ENCODE results near the gene ORC2. TPM values are rescaled to one million over a fixed set of nuclear protein-coding genes. Genes with fewer than 3 reads are reported as not detected.
A peak's percentile ranks its signal among the peaks of the same experiment; 100 is the strongest.
"Not testable (repeated sequence)": the region's sequence is repeated elsewhere in the genome, so short reads cannot be mapped to it uniquely, and the experiment has no call there.

Gene ORC2
- 13.9 and 16.9 TPM in 2 replicates for total RNA-seq

DNA sequence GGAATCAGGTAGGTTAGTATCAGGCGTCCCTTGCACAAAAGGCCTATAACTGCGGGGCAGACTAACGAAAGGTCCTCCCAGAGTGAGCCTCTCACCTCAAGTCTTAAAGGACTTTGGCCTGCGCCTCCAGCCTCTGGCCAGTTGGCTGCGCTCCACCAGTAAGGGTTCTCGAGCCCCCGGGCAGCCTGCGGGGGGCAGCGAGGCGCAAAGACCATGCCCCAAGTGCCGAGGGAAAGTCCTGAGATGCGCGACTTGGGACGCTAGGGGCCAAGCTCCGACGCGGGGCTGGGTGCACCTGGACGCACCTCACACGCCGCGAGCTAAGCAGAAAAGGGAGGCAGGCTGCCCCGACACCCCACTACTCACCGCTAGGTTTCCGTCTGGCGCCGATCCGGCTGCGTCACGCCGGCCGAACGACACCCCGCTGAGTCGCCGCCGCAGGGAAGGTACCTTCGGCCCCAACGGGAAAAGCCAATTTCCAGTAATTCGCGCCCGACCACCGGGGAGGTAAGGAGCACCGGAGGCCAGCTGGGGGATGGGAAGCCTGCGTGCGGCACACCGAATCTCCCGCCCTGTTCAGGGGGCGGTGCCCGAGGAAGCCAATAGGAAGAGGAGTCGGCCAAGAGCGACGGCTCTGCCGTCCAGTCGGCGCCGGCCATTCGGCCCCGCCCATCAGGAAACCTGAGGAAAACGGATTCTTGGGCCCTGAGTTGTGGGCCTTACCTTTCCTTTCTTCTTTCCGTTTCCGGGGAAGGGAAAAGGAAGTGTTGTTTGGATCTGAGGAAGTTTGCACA lies at the start of gene ORC2:
Gene ORC2 (minus strand): TSS at position 537 of the 794 bp plus-strand sequence. CDS start 5,537 bp downstream, outside the sequence.
- peak; percentile 93 to 95 for DNase-seq (ENCODE audit: low read depth in 2 of 2)

GRCh38 chr2:201008296-201008829 lies 44.9 kb upstream of the ORC2 start:
- DNase-seq (ENCODE audit: low read depth in 2 of 2), result no peak

GRCh38 chr2:201007584-201007998 lies 44.1 kb upstream of the ORC2 start:
- no peak for DNase-seq (ENCODE audit: low read depth in 2 of 2)

DNA sequence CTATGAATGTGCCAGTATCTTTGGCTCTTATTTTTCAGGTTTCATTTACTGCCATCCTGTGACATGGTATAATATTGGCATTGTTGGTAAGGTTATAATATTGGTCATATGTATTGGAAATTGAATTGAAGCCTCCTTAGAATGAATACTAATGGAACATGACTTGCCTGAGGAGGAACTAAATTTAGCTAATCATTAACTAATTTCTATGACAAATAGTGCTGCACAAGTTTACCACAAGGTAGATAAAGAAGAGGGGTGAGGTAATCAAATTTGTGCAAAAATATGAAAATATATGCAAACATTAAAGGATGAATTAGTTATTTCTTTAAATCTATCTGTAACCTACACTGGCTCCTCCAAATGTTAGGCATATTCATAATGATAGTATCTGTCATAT lies 43.2 kb upstream of the ORC2 start:
- DNase-seq (ENCODE audit: low read depth in 2 of 2), result no peak

DNA sequence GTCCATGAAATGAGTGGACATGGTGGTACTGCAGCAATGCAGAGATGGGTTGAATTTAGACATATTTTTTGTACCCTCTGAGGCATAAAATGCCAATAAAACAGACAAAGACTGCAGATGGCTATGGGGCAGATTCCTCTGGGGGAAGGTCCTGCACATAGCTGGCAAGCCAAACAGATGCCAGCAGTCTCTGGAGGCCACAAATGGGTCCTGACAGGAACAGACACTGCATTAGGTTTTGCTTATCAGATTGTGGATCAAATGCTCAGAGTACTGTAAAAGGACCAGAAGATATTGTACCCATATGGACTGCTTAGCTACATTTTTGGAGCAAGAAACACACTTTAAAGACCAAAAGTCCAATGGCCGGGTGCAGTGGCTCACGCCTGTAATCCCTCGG lies 40.9 kb upstream of the ORC2 start:
- no peak for DNase-seq (ENCODE audit: low read depth in 2 of 2)

- no peak for DNase-seq (ENCODE audit: low read depth in 2 of 2)
These were observed 29.6 kb upstream of the ORC2 start for GRCh38 chr2:200993097-200993496.

DNA sequence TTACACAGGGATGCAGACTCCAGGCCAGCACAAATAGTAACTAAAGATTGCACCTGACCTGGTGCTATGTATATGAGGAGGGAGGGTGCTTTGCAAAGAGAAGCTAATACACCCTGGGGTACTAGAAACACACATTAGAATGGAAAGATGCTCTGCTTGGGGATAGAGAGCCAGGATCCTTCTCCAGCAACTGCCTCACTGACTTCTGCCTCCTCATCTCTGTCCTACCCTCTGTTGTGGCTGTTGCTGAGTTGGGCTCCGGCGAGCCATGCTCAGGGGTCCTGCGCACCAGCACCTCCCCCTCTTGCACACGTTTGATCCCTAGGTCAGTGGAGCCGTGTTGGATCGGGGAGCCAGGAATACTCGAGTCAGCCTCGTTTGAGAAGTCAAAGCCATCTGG lies 23.7 kb upstream of the ORC2 start:
- no peak for DNase-seq (ENCODE audit: low read depth in 2 of 2)

DNA sequence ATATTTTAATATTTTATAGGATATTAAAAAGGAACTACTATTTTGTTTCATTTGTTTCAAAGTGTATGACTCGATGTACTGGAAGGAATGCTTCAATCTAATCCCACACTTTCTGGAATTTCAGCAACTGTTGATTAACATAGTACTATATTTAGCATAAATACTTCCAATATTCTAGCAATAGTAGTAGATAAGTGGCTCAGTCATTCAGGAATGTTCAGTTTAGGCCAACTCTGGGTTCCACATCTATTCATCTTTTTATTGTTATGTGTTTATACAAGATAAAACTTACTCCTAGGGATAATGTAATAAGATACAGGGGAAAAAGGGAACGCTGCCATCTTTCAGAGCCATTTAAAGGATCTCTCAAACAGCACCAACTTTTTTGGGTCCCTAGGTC lies 22.3 kb upstream of the ORC2 start:
- DNase-seq (ENCODE audit: low read depth in 2 of 2), result no peak

- DNase-seq (ENCODE audit: low read depth in 2 of 2), result no peak
These were observed 13.2 kb upstream of the ORC2 start for GRCh38 chr2:200976710-200977109.

DNA sequence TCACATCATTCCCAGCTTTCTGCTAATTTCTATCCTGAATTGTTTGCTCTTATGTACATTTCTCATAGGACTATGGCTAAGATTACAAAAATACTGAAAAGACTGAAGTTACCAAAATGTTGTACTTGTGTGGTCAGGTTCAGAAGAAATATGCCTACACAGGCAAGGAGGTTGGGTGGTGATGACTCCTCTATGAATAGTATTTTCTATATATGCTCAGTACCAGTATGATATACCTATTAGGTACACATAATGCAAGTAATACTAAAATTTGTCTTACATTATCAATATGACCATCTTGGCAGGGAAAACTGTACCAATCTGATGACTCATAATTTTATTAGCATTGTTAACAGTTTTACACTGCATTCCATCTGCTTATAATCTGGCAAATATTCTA lies 12.2 kb upstream of the ORC2 start:
- no peak for DNase-seq (ENCODE audit: low read depth in 2 of 2)

DNA sequence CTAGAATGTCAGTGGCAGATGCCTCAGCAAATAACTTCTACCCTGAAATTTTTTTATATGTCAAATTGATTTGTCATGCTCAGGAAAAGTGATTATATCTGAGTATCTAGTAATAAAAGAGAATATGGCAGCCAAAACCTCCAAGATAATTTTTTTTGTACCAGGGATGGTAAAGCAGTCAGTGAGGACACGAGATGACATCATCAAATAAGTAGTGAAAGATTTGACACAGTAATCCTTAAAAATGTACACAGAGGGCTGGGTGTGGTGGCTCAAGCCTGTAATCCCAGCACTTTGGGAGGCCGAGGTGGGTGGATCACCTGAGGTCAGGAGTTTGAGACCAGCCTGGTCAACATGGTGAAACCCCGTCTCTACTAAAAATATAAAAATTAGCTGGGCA lies 6.6 kb upstream of the ORC2 start:
- DNase-seq (ENCODE audit: low read depth in 2 of 2), result not testable (repeated sequence)

DNA sequence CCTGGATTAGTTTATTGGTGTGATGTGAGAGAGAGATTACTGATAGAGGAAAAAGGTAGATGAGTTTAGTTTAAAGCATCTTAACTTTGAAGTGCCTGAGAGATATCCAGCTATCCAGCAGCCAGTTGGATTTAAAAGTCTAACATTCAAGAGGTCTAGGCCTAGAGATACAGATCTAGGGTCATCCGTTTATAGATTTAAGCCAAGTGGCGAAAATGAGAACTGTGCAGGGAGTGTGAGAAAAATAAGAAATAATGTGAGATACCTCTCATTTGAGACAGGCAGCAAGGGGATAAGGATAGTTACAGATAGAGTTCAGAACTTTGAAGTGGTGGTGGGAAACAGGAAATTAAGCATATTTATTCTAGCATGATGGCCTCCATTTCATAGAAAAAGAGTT lies 5.3 kb upstream of the ORC2 start:
- DNase-seq (ENCODE audit: low read depth in 2 of 2), result no peak

- no peak for DNase-seq (ENCODE audit: low read depth in 2 of 2)
These were observed 4.7 kb upstream of the ORC2 start for GRCh38 chr2:200968162-200968561.

GRCh38 chr2:200966770-200967169 lies 3.3 kb upstream of the ORC2 start:
- DNase-seq (ENCODE audit: low read depth in 2 of 2), result peak; percentile 19 to 77

DNA sequence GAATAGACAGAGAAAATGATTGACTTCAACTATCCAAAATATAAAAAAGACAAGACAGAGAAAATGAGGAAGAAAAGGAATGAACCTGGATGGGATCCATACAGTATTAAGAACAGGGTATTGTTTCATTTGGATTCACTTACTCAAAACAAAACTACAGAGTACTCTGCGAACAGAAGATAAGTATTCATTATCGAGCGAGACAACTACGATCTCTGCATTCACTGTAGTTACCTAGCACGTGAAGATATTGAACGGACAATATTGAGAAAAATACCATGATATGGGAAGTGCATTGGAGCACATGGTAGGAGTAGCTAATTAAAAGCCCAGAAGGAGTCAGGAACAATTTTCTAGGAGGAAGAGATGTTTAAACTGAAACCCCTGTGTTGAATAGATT lies 1.0 kb upstream of the ORC2 start:
- peak in 1 of 2 donors; percentile 4 for DNase-seq (ENCODE audit: low read depth in 2 of 2)

DNA sequence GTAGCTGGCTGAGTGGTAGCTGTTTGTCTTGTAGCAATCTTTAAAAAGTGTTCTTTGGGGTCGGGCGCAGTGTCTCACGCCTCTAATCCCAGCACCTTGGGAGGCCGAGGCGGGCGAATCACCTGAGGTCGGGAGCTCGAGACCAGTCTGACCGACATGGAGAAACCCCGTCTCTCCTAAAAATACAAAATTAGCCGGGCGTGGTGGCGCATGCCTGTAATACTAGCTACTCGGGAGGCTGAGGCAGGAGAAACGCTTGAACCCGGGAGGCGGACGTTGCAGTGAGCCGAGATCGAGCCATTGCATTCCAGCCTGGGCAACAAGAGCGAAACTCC lies 425 bp upstream of the ORC2 start:
- DNase-seq (ENCODE audit: low read depth in 2 of 2), result not testable (repeated sequence)

- DNase-seq (ENCODE audit: low read depth in 2 of 2), result no peak
These were observed 693 bp downstream of the ORC2 start for GRCh38 chr2:200962811-200963123.

DNA sequence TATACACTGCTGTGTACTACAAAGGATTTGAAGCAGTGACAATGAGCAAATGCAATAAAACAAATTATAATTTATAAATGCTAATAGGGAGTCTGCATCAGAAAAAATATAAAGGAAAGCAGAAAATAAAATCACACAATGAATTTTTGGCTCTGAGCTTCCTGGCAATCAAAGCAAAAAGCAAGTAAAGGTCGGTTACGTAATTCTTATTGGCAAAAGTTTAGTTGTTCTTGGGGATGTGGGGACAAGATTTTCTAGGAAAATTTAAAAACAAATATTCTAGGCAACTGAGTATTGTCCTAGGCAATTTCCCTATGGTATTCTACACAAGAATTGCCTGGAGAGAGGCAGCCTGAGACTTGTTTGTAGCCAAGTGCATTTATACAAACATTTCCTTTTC lies 1.8 kb downstream of the ORC2 start:
- no peak for DNase-seq (ENCODE audit: low read depth in 2 of 2)

GRCh38 chr2:200950378-200950777 lies 13.1 kb downstream of the ORC2 start:
- DNase-seq (ENCODE audit: low read depth in 2 of 2), result no peak

DNA sequence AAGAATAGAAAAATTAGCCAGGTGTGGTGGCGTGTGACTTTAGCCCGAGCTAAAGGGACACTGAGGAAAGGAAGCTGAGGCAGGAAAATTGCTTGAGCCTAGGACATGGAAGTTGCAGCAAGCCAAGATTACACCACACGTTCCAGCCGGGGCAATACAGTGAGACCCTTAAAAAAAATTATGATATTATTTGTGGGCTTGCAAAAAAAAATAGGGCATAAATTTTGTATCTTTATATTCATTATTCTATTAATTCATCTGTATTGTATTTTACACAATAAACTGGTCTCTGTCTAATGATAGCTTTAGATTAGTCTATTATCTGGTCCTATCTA lies 18.1 kb downstream of the ORC2 start:
- DNase-seq (ENCODE audit: low read depth in 2 of 2), result no peak

- DNase-seq (ENCODE audit: low read depth in 2 of 2), result peak; percentile 59 to 82
These were observed 18.7 kb downstream of the ORC2 start for GRCh38 chr2:200944467-200945394.

DNA sequence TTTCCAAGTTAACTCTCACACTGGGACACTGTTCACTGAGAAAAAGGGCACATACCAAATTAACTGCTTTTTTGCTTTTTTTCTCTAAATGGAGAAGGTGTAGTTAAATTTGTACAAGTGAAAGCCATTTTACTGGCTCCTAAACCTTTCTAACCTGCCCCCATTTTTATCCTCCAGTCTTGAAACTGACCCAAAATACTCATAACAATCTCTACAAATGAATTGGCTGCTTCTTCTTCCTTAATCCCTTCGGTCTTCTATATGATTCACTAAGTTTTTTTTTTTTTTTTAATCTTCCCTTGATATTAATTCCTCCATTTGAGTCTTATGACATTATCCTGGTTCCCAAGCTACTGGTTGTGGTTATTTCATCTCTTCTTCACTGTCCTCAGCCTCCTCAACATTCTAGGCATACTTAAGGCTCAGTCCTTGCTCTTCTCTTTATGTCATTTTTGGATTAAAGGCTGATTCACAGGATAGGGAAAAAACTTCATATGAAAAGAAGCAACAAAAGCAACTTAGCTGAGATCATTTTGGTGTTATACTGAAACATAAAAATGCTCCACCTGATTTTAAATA lies 19.8 kb downstream of the ORC2 start:
- DNase-seq (ENCODE audit: low read depth in 2 of 2), result no peak

Measured in lung microvascular endothelial cell (primary cell).